ENCODE measurements around the gene MYBPC2.

MYBPC2 gene

GRCh38 chr19:50432221-50433028 is at the start of gene MYBPC2:
TSS of gene MYBPC2 (plus strand) at chr19:50432892. CDS start at chr19:50432954, 62 bp downstream.
- peak; percentile 10 for DNase-seq (ENCODE audit: low read depth, low spot score)
- peak within 1 kb of the TSS; percentile 49 for H3K4me3 ChIP-seq (ENCODE audit: low read depth, low read length)
- in situ Hi-C loops (cut with HindIII; ENCODE audit: low sequenced_read_pairs): no loop called here
- TF ChIP-seq CTCF (IDR thresholded peaks at IDR 0.05; ENCODE audit: low read depth, low read length): no peak

GRCh38 chr19:50383001-50383851 is 49.5 kb upstream of the MYBPC2 start:
- no peak for TF ChIP-seq CTCF (IDR thresholded peaks at IDR 0.05; ENCODE audit: low read depth, low read length)
- DNase-seq (ENCODE audit: low read depth, low spot score): no peak
- in situ Hi-C loops (cut with HindIII; ENCODE audit: low sequenced_read_pairs): no loop called here
- H3K4me3 ChIP-seq (ENCODE audit: low read depth, low read length): peak overlapping the region; percentile 70

GRCh38 chr19:50383852-50384684 is 48.6 kb upstream of the MYBPC2 start, which contains the start of gene POLD1:
TSS of gene POLD1 (plus strand) at chr19:50384347. CDS start at chr19:50398852, 14,505 bp downstream.
- in situ Hi-C loops (cut with HindIII; ENCODE audit: low sequenced_read_pairs): no loop called here
- no peak for TF ChIP-seq CTCF (IDR thresholded peaks at IDR 0.05; ENCODE audit: low read depth, low read length)
- DNase-seq (ENCODE audit: low read depth, low spot score): peak; percentile 97
- peak within 1 kb of the TSS; percentile 70 for H3K4me3 ChIP-seq (ENCODE audit: low read depth, low read length)

GRCh38 chr19:50384685-50385535 is 47.8 kb upstream of the MYBPC2 start:
- TF ChIP-seq CTCF (IDR thresholded peaks at IDR 0.05; ENCODE audit: low read depth, low read length): no peak
- H3K4me3 ChIP-seq (ENCODE audit: low read depth, low read length): peak overlapping the region; percentile 70
- in situ Hi-C loops (cut with HindIII; ENCODE audit: low sequenced_read_pairs): no loop called here
- DNase-seq (ENCODE audit: low read depth, low spot score): no peak

- no peak overlapping the region for H3K4me3 ChIP-seq (ENCODE audit: low read depth, low read length)
- no peak for DNase-seq (ENCODE audit: low read depth, low spot score)
- in situ Hi-C loops (cut with HindIII; ENCODE audit: low sequenced_read_pairs): no loop called here
- no peak for TF ChIP-seq CTCF (IDR thresholded peaks at IDR 0.05; ENCODE audit: low read depth, low read length)
Observed at GRCh38 chr19:50387176-50387867, 45.4 kb upstream of the MYBPC2 start.
